HG03565 (cell line): ENCODE data around the gene WDR45.
"Not testable (repeated sequence)": the region's sequence is repeated elsewhere in the genome, so short reads cannot be mapped to it uniquely, and the experiment has no call there.

ENCODE experiments used
- ATAC-seq: cut with Tn5 transposase; IDR thresholded peaks from one replicate; pipeline ENCODE4 v1.9.1; 2021; ENCODE audit warnings: mild to moderate bottlenecking, moderate library complexity; ENCODE audit not compliant: unreplicated experiment

WDR45 gene

DNA sequence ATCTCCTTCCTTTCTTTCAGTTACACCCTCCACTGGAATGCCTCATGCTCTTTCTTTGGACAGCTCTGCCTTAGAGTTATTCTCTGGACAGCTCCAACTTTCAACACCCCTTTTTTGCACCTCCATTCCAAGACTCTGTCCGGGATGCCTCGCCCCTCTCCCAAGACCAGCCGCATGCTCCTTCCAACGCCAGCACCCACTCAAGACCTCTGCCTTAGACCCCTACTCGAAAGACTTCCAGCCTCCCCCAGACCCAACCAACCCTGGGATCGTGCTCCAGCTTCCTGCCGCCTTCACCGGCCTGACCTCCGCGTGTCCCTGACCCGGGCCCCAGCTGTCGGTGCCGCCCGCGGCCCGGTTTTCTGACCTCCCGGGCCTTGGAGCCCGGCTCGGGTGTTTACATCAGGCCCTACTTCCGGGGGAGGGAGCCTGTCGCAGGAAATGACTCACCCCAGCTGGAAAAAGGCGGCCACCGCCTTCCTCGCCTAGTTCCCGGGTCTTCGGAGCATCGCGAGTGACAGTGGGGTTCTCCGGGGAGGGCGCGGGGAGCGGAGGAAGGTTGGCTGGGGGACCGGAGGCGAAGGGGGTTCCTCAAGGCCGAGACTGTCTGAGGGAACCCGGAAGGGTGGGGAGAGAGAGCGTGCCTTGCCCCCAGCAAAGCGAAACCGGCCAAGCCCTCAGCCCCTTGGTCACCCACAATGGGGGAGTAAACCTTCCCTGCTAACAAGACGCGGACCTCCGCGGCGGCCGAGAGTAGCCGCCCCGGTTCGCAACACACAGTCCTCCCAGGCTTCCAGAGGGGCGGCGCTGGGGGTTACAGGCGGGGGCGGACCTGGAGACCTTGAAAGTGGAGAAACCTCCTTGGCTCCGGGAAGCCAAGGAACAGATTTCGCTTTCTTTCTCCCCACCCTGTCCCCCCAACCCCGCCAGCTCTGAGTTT is at the start of gene WDR45:
WDR45 (minus strand) TSS at position 399 of the 940 bp plus-strand sequence. CDS start 1,792 bp downstream, outside the sequence.
- peak; percentile 54 for ATAC-seq

DNA sequence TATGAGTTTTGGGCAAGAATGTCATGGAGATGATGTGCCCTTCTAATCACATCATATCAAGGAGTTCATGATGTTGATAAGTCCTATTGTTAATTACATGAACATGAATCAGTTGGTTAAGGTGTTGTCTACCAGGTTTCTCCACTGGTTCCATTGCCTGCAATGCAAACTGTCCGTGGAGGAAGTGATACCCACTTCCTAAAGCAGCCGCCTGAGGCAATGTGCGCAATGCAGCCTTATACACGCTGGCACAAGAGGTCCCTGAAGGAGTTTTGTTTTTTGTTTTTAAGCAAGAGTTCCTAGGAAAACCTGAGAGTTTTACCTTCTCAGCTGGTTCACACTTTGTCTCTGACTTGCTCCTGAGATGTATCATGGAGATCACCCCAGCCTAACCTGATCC is 49.7 kb upstream of the WDR45 start:
- no peak for ATAC-seq

DNA sequence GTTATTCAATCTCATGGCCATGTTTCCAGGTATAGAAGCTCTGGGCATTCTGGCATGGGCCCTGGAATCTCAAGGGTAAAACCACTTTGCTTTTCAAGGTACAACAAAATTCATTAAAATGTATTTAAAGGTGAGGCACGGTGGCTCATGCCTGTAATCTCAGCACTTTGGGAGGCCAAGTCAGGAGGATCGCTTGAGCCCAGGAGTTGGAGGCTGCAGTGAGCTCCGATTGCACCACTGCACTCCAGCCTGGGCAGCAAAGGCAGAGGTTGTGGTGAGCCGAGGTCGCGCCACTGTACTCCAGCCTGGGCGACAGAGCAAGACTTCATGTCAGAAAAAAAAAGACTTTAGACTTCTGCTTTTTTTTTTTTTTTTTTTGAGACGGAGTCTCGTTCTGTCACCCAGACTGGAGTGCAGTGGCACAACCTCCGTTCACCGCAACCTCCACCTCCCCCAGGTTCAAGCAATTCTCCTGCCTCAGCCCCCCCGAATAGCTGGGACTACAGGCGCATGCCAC is 48.1 kb upstream of the WDR45 start:
- not testable (repeated sequence) for ATAC-seq

DNA sequence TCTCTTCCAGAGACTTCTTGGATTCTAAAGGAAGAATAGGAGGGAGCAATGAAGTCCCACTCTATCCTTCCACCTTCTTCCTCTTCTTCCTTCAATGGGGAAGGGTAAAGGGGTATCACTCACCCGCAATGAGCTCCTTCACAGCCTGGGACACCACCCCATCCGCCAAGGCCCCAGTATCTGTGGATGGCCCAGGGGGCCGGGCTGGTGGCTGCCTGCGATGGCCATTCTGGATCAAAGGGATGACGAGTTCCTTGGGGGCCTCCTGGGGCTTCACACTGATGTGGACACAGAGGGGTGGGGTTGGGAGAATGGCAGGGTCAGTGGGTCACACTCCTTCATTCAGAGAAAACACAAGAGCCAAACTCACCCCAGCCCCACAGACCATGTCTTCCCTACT is 42.8 kb upstream of the WDR45 start:
- no peak for ATAC-seq

DNA sequence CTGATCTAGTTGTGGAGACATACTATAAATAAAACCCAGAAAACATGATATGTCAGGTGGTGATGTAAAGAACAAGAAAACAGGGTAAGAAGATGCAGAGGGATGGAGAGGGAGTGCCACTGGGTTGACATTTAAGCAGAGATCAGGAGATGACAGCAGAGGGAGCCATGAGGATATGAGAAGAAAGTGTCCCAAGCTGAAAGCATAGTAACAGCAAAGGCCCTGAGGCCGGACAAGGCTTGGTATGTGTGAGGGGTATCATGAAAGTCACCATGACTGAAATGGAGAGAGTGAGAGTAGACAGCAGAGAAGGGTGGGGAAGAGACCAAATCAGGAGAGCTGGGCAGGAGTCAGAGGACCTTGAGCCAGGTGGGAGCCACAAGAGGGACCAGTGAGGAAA is 40.4 kb upstream of the WDR45 start:
- ATAC-seq = no peak

- ATAC-seq = no peak
Measured at GRCh38 chrX:49117581-49117980, 37.9 kb upstream of the WDR45 start.

DNA sequence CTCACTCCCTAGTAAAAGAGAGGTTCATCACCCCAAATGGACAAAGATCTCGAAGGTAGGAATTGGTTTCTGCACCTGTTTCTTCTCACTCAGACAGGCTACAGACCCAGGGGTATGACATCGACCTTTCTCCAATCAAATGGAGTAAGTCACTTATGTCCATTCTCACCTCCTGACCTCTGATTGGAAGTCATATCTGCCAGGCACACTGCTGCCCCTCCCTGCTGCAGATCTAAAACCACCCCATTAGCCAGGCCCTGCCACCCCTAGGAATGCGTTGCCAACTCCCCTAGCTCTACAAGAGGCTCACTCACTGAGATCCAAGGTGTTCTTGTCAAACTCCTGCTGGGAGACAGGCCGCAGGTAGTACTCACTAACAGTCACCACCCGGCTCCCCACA is 37.0 kb upstream of the WDR45 start:
- ATAC-seq = no peak

GRCh38 chrX:49116076-49116475 is 36.4 kb upstream of the WDR45 start:
- ATAC-seq = no peak

DNA sequence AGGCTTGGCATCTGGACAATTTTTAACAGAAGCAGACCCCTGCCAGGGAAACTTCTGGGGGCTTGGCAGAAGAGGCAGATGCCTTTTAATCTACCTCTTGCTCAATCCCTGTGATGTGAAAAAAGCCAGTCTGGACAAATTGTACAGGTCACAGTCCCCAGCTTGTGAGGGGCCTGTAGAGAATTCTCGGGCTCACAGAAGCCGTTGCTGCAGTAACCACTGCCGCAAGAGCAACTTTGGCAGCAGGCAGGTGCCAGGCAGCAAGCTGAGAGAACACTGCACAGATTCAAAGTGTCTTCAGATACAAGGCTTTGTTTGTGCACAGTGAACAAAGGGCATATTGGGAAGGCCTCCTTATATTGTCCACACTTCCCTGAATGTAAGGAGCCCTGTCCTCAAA is 32.1 kb upstream of the WDR45 start:
- ATAC-seq = no peak

GRCh38 chrX:49110417-49110816 is 30.7 kb upstream of the WDR45 start:
- ATAC-seq = no peak

- ATAC-seq = no peak
Measured at GRCh38 chrX:49108641-49109040, 29.0 kb upstream of the WDR45 start.

- no peak for ATAC-seq
Measured at GRCh38 chrX:49106930-49107329, 27.2 kb upstream of the WDR45 start.

- no peak for ATAC-seq
Measured at GRCh38 chrX:49106296-49106695, 26.6 kb upstream of the WDR45 start.

DNA sequence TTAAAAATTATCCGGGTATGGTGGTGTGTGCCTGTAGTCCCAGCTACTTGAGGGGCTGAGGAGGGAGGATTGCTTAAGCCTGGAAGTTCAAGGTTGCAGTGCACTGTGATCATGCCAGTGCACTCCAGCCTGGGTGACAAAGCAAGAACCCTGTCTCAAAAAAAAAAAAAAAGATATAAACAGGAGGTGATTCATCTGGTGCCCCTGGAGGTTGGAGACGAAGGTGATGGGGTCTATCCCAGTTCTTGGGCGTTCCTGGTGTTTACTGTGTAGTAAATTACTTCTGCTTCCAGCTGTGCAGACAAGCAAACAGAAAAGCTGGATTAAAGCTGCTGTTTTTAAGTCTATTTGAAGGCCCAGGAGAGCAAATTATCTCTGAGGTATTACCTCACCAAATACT is 23.9 kb upstream of the WDR45 start:
- ATAC-seq = no peak

- ATAC-seq = no peak
Measured at GRCh38 chrX:49102190-49102589, 22.5 kb upstream of the WDR45 start.

GRCh38 chrX:49101629-49101984 is 21.9 kb upstream of the WDR45 start:
- peak; percentile 5 for ATAC-seq

- ATAC-seq = peak; percentile 89
Measured at GRCh38 chrX:49100704-49101628, 21.3 kb upstream of the WDR45 start.

DNA sequence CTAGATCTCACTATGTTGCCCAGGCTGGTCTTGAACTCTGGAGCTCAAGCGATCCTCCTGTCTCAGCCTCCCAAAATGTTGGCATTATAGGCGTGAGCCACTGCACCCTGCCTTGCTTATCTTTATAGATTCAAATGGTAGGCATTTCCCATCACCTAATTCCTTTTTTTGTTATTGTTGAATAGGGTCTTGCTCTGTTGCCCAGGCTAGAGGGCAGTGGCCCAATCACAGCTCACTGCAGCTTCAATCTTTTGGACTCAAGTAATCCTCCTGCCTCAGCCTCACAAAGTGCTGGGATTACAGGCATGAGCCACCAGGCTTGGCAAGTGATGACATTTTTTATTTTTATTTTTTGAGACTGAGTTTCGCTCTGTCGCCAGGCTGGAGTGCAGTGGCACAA is 16.7 kb upstream of the WDR45 start:
- ATAC-seq = no peak

GRCh38 chrX:49089553-49089952 is 9.9 kb upstream of the WDR45 start:
- ATAC-seq = no peak

GRCh38 chrX:49082271-49082871 is 2.7 kb upstream of the WDR45 start:
- no peak for ATAC-seq

GRCh38 chrX:49077941-49078340 is 1.7 kb downstream of the WDR45 start:
- ATAC-seq = no peak
